WTC11 (cell line): ENCODE data around the gene ST3GAL5.

Experiments used
- HMGXB4 ChIP-seq: sonication (generic); formaldehyde crosslinking; IDR thresholded peaks from 2 replicates; pipeline ENCODE4 v1.8.1; 2023; ENCODE audit warnings: mild to moderate bottlenecking, moderate library complexity, missing genetic modification reagents
- JUN ChIP-seq: sonication (generic); formaldehyde crosslinking; IDR thresholded peaks from 2 replicates; pipeline ENCODE4 v1.8.0; 2023; ENCODE audit warnings: mild to moderate bottlenecking, missing genetic modification reagents
- NFYB ChIP-seq: sonication (generic); formaldehyde crosslinking; conservative IDR thresholded peaks from 2 replicates; pipeline ENCODE4 v1.8.0; 2022; ENCODE audit warnings: low read depth, missing genetic modification reagents
- ZNF138 ChIP-seq: sonication (generic); formaldehyde crosslinking; conservative IDR thresholded peaks from 2 replicates; pipeline ENCODE4 v1.8.1; 2022; ENCODE audit warnings: mild to moderate bottlenecking, moderate library complexity, missing genetic modification reagents
- TF ChIP-seq, protein P1 (sequence below): fragments of 200-600 bp; IDR thresholded peaks from 2 replicates; pipeline ENCODE4 v1.8.0; 2022; ENCODE audit warnings: antibody characterized with exemption
- TF ChIP-seq, protein P2 (sequence below): sonication (generic); formaldehyde crosslinking; IDR thresholded peaks from 2 replicates; pipeline ENCODE4 v1.8.0; 2022; ENCODE audit warnings: mild to moderate bottlenecking, missing genetic modification reagents
- TF ChIP-seq, protein P3 (sequence below): sonication (generic); formaldehyde crosslinking; IDR thresholded peaks from 2 replicates; pipeline ENCODE4 v1.8.0; 2022; ENCODE audit warnings: mild to moderate bottlenecking, missing genetic modification reagents

- TF ChIP-seq NFYB = no peak
- no peak for TF ChIP-seq HMGXB4
- TF ChIP-seq, protein P1, sequence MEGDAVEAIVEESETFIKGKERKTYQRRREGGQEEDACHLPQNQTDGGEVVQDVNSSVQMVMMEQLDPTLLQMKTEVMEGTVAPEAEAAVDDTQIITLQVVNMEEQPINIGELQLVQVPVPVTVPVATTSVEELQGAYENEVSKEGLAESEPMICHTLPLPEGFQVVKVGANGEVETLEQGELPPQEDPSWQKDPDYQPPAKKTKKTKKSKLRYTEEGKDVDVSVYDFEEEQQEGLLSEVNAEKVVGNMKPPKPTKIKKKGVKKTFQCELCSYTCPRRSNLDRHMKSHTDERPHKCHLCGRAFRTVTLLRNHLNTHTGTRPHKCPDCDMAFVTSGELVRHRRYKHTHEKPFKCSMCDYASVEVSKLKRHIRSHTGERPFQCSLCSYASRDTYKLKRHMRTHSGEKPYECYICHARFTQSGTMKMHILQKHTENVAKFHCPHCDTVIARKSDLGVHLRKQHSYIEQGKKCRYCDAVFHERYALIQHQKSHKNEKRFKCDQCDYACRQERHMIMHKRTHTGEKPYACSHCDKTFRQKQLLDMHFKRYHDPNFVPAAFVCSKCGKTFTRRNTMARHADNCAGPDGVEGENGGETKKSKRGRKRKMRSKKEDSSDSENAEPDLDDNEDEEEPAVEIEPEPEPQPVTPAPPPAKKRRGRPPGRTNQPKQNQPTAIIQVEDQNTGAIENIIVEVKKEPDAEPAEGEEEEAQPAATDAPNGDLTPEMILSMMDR = no peak
- TF ChIP-seq ZNF138 (CRISPR knock-in tag) = no peak
- no peak for TF ChIP-seq JUN (CRISPR knock-in tag)
- TF ChIP-seq, protein P2, sequence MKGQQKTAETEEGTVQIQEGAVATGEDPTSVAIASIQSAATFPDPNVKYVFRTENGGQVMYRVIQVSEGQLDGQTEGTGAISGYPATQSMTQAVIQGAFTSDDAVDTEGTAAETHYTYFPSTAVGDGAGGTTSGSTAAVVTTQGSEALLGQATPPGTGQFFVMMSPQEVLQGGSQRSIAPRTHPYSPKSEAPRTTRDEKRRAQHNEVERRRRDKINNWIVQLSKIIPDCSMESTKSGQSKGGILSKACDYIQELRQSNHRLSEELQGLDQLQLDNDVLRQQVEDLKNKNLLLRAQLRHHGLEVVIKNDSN (CRISPR knock-in tag) = no peak
- TF ChIP-seq, protein P3, sequence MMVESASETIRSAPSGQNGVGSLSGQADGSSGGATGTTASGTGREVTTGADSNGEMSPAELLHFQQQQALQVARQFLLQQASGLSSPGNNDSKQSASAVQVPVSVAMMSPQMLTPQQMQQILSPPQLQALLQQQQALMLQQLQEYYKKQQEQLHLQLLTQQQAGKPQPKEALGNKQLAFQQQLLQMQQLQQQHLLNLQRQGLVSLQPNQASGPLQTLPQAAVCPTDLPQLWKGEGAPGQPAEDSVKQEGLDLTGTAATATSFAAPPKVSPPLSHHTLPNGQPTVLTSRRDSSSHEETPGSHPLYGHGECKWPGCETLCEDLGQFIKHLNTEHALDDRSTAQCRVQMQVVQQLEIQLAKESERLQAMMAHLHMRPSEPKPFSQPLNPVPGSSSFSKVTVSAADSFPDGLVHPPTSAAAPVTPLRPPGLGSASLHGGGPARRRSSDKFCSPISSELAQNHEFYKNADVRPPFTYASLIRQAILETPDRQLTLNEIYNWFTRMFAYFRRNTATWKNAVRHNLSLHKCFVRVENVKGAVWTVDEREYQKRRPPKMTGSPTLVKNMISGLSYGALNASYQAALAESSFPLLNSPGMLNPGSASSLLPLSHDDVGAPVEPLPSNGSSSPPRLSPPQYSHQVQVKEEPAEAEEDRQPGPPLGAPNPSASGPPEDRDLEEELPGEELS = no peak
Measured at GRCh38 chr2:85851253-85852151, 37.3 kb downstream of the ST3GAL5 start.
